Activated CD8-positive, alpha-beta T cell treated with anti-CD3 and anti-CD28 coated beads for 36 hours (primary cell): ENCODE measurements around the gene FGF6. TPM values are rescaled to one million over a fixed set of nuclear protein-coding genes. Genes with fewer than 3 reads are reported as not detected.

Experiments
- ATAC-seq: fragments of 200-7000 bp; cut with Tn5 transposase; one replicate; pipeline ENCODE4 v1.10.0; 2021; ENCODE audit warnings: mild to moderate bottlenecking, moderate library complexity
- CTCF ChIA-PET: fragments of 350-600 bp; sonication (Branson Sonifier 250); formaldehyde crosslinking; loops from one replicate; lab custom pipeline; 2021; ENCODE audit warnings: antibody characterized with exemption; lab: Charles Lee
- POLR2A ChIA-PET: fragments of 350-600 bp; sonication (Branson Sonifier 250); formaldehyde crosslinking; loops from one replicate; lab custom pipeline; 2021; ENCODE audit warnings: antibody characterized with exemption; lab: Charles Lee
- DNase-seq: peaks from one replicate; pipeline ENCODE4 v3.0.0-alpha.2; 2020
- H3K27ac Mint-ChIP-seq: one replicate; pipeline ENCODE4 v1.8.0; 2021; ENCODE audit warnings: mild to moderate bottlenecking, mixed read lengths
- H3K27me3 Mint-ChIP-seq: one replicate; pipeline ENCODE4 v1.8.0; 2021; ENCODE audit warnings: mixed read lengths
- H3K36me3 Mint-ChIP-seq: one replicate; pipeline ENCODE4 v1.8.0; 2021; ENCODE audit warnings: low read depth, mixed read lengths
- H3K4me1 Mint-ChIP-seq: one replicate; pipeline ENCODE4 v1.8.0; 2021; ENCODE audit warnings: low read depth, mixed read lengths
- H3K4me3 Mint-ChIP-seq: one replicate; pipeline ENCODE4 v1.8.0; 2021; ENCODE audit warnings: mild to moderate bottlenecking, moderate library complexity, mixed read lengths
- H3K9me3 Mint-ChIP-seq: one replicate; pipeline ENCODE4 v1.8.0; 2021; ENCODE audit warnings: mixed read lengths
- CTCF ChIP-seq: fragments of 200-600 bp; IDR thresholded peaks from one replicate; pipeline ENCODE4 v1.8.0; 2022; ENCODE audit warnings: antibody characterized with exemption, mild to moderate bottlenecking
- intact Hi-C: fragments of 100-400 bp; cut with micrococcal nuclease; formaldehyde crosslinking; loops from one replicate; pipeline ENCODE4 v1.10.0; 2022
- total RNA-seq, 2 experiments: library from RNA; stranded (reverse); gene quantifications; one replicate each; pipeline ENCODE4 v1.2.3, GENCODE V29; 2021

The FGF6 gene, protein sequence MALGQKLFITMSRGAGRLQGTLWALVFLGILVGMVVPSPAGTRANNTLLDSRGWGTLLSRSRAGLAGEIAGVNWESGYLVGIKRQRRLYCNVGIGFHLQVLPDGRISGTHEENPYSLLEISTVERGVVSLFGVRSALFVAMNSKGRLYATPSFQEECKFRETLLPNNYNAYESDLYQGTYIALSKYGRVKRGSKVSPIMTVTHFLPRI
- total RNA-seq = not detected

GRCh38 chr12:4445156-4446101, at the start of gene FGF6:
Gene FGF6, minus strand, starts transcription at chr12:4445815. Its CDS starts 245 bp downstream, at chr12:4445570.
- TF ChIP-seq CTCF = no peak
- CTCF ChIA-PET = interaction anchor here (1.4 kb wide), 2 partner anchors 19 to 24 kb away, joined by 3 read pairs; no protein-coding TSS in a partner anchor

GRCh38 chr12:4490973-4491372, 45.4 kb upstream of the FGF6 start:
- intact Hi-C loops = no loop called here
- Mint-ChIP-seq H3K4me1 (peaks cover 14% of the 10 kb centered on the region), H3K27ac (no peak overlapping the region), H3K36me3 (peaks cover 15% of the 10 kb centered on the region), H3K4me3 (no peak overlapping the region), H3K9me3 (no peaks in the 10 kb centered on the region), H3K27me3 (no peaks in the 10 kb centered on the region)
- ChIA-PET CTCF (no interaction called here), POLR2A (no interaction called here)
- DNase-seq = no peak
- no peak for ATAC-seq
- no peak for TF ChIP-seq CTCF

More at GRCh38 chr12:4445156-4446101, at the start of gene FGF6:
- H3K4me1 Mint-ChIP-seq = no peaks in the 10 kb centered on the region
- intact Hi-C loops = no loop called here
- H3K27ac Mint-ChIP-seq = no peak within 1 kb of the TSS
- DNase-seq = no peak
- no peaks in the 10 kb centered on the region for H3K9me3 Mint-ChIP-seq
- H3K27me3 Mint-ChIP-seq = peaks cover 4% of the 10 kb centered on the region
- POLR2A ChIA-PET = interaction anchor here (1.1 kb wide), 1 partner anchor 9 kb away, joined by 3 read pairs; no protein-coding TSS in a partner anchor
- H3K4me3 Mint-ChIP-seq = no peak within 1 kb of the TSS
- no peaks in the 10 kb centered on the region for H3K36me3 Mint-ChIP-seq
- no peak for ATAC-seq

DNA sequence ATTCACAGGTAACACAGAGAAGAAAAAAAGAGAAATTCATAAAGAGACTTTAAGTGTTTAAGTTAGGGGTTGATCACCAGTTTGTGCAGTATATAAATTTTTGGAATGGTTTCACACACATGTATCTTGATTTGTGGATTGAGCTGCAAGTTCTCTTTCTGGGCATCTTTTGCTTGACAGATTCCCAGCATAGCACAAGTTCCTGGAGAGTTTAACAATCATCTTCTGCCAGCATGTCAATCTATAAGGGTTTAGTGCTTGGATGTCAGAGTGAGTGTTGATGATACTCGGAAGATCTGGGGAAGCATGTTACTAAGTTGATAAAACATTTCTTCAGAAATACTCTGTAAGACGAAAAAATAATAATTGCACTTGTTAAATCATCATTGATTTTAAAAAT, 43.9 kb upstream of the FGF6 start:
- ATAC-seq = no peak
- ChIA-PET POLR2A (no interaction called here), CTCF (interaction anchor here (1.3 kb wide), 1 partner anchor 68 kb away, joined by 3 read pairs; no protein-coding TSS in a partner anchor)
- no peaks in the 10 kb centered on the region for H3K27me3 Mint-ChIP-seq
- peaks cover 13% of the 10 kb centered on the region for H3K4me1 Mint-ChIP-seq
- H3K4me3 Mint-ChIP-seq = no peak overlapping the region
- peaks cover 14% of the 10 kb centered on the region for H3K36me3 Mint-ChIP-seq
- no peak overlapping the region for H3K27ac Mint-ChIP-seq
- intact Hi-C loops = no loop called here
- TF ChIP-seq CTCF = no peak
- no peak for DNase-seq
- no peaks in the 10 kb centered on the region for H3K9me3 Mint-ChIP-seq

DNA sequence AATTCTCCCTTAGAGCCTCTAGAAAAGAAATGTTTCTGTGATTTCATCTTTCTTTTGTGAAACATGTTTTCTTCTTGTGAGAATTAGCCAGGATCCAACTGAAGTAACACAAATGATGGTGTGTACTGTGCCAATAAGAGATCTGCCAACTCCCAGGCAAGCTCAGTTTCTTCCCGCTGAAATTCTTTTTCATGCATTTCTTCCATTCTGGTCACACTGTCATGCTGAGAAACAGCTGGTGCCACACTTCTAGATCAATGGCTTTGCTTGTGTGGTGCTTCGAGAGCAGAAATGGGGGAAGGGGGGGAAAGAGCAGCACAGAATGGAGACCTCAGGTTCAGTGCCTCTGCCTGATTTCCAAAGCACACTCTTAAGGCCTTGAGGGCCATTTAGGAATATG, 41.4 kb upstream of the FGF6 start:
- POLR2A ChIA-PET = interaction anchor here (1.7 kb wide), 1 partner anchor 11 kb away, joined by 3 read pairs; no protein-coding TSS in a partner anchor
- no peak for TF ChIP-seq CTCF
- Mint-ChIP-seq H3K4me3 (no peak overlapping the region), H3K27me3 (no peaks in the 10 kb centered on the region), H3K9me3 (no peaks in the 10 kb centered on the region), H3K4me1 (peaks cover 15% of the 10 kb centered on the region), H3K27ac (peak overlapping the region; percentile 78), H3K36me3 (peaks cover 11% of the 10 kb centered on the region)
- peak; percentile 6 for DNase-seq
- CTCF ChIA-PET = interaction anchor here (1.1 to 1.8 kb wide), 2 partner anchors 40 to 66 kb away, joined by 4 to 6 read pairs; no protein-coding TSS in a partner anchor
- intact Hi-C loops = no loop called here
- ATAC-seq = peak; percentile 10
